Thoracic aorta (tissue), 2 donors: ENCODE data around the gene RNU1-4. TPM values are rescaled to one million over a fixed set of nuclear protein-coding genes. Genes with fewer than 3 reads are reported as not detected.
"Not testable (repeated sequence)": the region's sequence is repeated elsewhere in the genome, so short reads cannot be mapped to it uniquely, and the experiment has no call there.

Source experiments
- ATAC-seq: fragments of 150-250 bp; one replicate; pipeline ENCODE4 v1.8.0; 2017; ENCODE audit warnings: low read depth; ENCODE audit not compliant: insufficient number of reproducible peaks, low FRiP score
- DNase-seq: peaks from one replicate; pipeline ENCODE4 v3.0.0-alpha.2; 2020; ENCODE audit warnings: low spot score
- H3K27ac ChIP-seq, 2 donors: fragments of 200-600 bp; sonication (generic); 1 replicate in 1 of 2; 2 replicates in 1 of 2; pipeline ENCODE4 v1.5.1; 2016; ENCODE audit warnings: mild to moderate bottlenecking in 2 of 2, moderate library complexity in 2 of 2
- H3K27me3 ChIP-seq: fragments of 200-600 bp; sonication (generic); replicated peaks from 2 replicates; pipeline ENCODE4 v1.6.0; 2016; ENCODE audit warnings: mild to moderate bottlenecking; ENCODE audit not compliant: insufficient read depth
- H3K36me3 ChIP-seq: fragments of 200-600 bp; sonication (generic); one replicate; pipeline ENCODE4 v1.5.1; 2016
- H3K4me1 ChIP-seq, 2 donors: fragments of 200-600 bp; sonication (generic); 1 replicate in 1 of 2; 2 replicates in 1 of 2; pipeline versions ENCODE4 v1.5.1 to v1.6.0; 2016; ENCODE audit warnings: low read depth in 2 of 2, mild to moderate bottlenecking in 1 of 2; ENCODE audit not compliant: control insufficient read depth in 1 of 2
- H3K4me3 ChIP-seq: fragments of 200-600 bp; sonication (generic); 2 replicates; pipeline ENCODE4 v1.5.1; 2016; ENCODE audit warnings: mild to moderate bottlenecking
- H3K9me3 ChIP-seq: fragments of 200-600 bp; sonication (generic); 2 replicates; pipeline ENCODE4 v1.5.1; 2016
- CTCF ChIP-seq: fragments of 200-600 bp; sonication (generic); IDR thresholded peaks from one replicate; pipeline ENCODE4 v1.5.1; 2019; ENCODE audit warnings: antibody characterized with exemption
- total RNA-seq, 2 donors: library from RNA; depleted of rRNA; stranded (reverse); fragments of >200 nt; gene quantifications; one replicate each; pipeline versions ENCODE4 v1.1.0 to v1.2.3, GENCODE V29; 2016

The RNU1-4 gene
- total RNA-seq, 2 donors from 2014 or later: under 0.01 TPM

- H3K4me1 ChIP-seq: no peaks in the 10 kb centered on the region
- no peak for TF ChIP-seq CTCF
- H3K4me3 ChIP-seq: no peak overlapping the region
- DNase-seq (no peak), ATAC-seq (no peak)
- H3K27me3 ChIP-seq: no peaks in the 10 kb centered on the region
- H3K36me3 ChIP-seq: no peaks in the 10 kb centered on the region
- H3K27ac ChIP-seq: no peak overlapping the region
- no peaks in the 10 kb centered on the region for H3K9me3 ChIP-seq
These were observed 22.8 kb upstream of the RNU1-4 start for GRCh38 chr1:16717336-16718098.

- H3K27me3 ChIP-seq, H3K27ac ChIP-seq, H3K36me3 ChIP-seq, H3K4me3 ChIP-seq, ATAC-seq, DNase-seq, H3K4me1 ChIP-seq, H3K9me3 ChIP-seq: not testable (repeated sequence)
These were observed 22.0 kb upstream of the RNU1-4 start for GRCh38 chr1:16718099-16718907.

GRCh38 chr1:16718908-16719533, 21.3 kb upstream of the RNU1-4 start:
- Histone ChIP-seq H3K27me3 (no peaks in the 10 kb centered on the region), H3K36me3 (no peaks in the 10 kb centered on the region), H3K27ac (no peak overlapping the region), H3K4me3 (no peak overlapping the region), H3K4me1 (no peaks in the 10 kb centered on the region), H3K9me3 (no peaks in the 10 kb centered on the region)
- TF ChIP-seq CTCF: no peak
- DNase-seq (no peak), ATAC-seq (no peak)

GRCh38 chr1:16719571-16720350, 20.6 kb upstream of the RNU1-4 start:
- ATAC-seq: no peak
- Histone ChIP-seq H3K27me3 (no peaks in the 10 kb centered on the region), H3K36me3 (no peaks in the 10 kb centered on the region), H3K27ac (no peak overlapping the region), H3K4me3 (no peak overlapping the region), H3K9me3 (no peaks in the 10 kb centered on the region), H3K4me1 (no peaks in the 10 kb centered on the region)
- TF ChIP-seq CTCF: no peak
- DNase-seq: no peak

- Histone ChIP-seq H3K36me3 (no peaks in the 10 kb centered on the region), H3K4me3 (no peak overlapping the region), H3K27me3 (no peaks in the 10 kb centered on the region), H3K9me3 (no peaks in the 10 kb centered on the region), H3K27ac (no peak overlapping the region), H3K4me1 (peaks cover 0 to 6% of the 10 kb centered on the region in 2 donors)
- ATAC-seq (no peak), DNase-seq (no peak)
- no peak for TF ChIP-seq CTCF
These were observed 19.7 kb upstream of the RNU1-4 start for GRCh38 chr1:16720351-16721223.
